KG1 (cell line): ENCODE results near the gene SUMO4.
"Not testable (repeated sequence)": the region's sequence is repeated elsewhere in the genome, so short reads cannot be mapped to it uniquely, and the experiment has no call there.

Source experiments
- DNase-seq: peaks from one replicate; lab custom pipeline; 2025; lab: John Stamatoyannopoulos, UW

Gene SUMO4

DNA sequence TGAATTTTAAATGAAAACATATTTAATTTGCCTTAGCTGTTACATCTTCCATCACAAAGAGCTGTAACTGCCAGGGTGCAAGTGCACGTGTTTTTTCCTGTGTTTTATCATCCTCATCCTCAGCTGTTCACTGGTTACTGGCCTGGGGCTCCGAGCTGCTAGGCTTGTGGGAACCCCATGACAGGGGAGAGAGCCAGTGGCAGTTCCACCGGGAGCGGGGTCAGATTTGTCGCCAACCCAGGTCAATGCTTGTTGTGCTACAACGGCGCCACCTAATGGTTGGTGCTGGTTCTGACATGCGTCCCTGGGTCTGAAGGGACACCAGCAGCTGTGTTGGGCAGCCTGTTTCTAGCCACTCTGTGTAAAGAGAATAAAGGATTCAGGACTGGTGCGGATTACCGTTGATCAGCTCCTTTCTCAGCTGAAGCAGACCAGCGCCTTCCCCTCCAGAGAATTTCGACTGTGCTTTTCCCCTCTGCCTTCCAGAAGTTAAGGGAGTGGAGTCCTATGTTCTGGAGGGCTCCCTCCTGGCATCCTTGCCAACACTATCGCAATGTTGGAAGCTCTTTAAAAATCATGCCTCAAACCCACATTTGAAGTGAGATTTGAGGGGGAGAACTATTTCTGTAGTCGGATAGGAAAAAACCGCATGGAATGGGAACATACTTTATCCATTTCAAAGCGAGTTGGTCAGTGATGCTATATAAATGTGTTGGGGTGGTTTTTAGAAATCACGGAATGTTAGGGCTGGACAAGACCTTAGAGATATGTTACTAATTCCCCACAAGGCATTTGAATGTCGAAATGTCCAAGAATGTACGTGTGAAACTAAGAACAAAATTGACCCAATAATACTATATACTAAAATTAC, 32.1 kb downstream of the SUMO4 start:
- DNase-seq: peak; percentile 72

DNA sequence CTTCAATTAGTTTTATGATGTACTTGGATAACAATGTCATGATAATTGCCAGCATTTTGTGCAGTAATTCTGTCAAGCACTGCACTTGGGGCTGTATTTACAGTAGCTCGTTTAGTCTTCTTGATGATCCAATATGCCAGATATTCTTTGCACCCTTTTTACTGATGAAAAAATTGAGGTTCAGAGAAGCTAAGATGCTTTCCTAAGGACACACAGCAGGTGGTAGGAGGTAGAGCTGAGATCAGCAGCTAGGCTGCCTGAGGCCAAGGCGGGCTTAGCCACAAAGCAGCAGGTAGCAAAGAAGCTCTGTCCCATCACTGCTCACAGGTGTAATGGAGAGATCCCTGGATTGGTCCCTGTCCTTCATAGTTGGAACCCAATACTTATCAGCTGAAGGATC, 33.3 kb downstream of the SUMO4 start:
- no peak for DNase-seq

DNA sequence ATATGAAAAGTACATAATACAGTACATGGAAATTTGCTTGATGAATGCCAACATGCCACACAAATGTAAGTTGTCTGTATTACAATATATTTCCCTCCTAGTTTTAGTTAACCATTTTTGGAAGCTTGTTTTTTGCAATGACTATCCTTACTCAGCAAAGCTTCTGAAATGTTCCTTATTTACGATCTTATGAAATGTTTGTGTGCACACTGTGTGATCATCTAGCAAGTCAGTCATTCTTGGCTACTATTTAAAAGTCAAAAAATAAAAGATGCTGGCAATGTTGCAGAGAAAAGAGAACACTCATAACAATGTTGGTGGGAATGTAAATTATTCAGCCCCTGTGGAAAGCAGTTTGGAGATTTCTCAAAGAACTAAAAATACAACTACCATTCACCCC, 33.8 kb downstream of the SUMO4 start:
- DNase-seq: no peak

DNA sequence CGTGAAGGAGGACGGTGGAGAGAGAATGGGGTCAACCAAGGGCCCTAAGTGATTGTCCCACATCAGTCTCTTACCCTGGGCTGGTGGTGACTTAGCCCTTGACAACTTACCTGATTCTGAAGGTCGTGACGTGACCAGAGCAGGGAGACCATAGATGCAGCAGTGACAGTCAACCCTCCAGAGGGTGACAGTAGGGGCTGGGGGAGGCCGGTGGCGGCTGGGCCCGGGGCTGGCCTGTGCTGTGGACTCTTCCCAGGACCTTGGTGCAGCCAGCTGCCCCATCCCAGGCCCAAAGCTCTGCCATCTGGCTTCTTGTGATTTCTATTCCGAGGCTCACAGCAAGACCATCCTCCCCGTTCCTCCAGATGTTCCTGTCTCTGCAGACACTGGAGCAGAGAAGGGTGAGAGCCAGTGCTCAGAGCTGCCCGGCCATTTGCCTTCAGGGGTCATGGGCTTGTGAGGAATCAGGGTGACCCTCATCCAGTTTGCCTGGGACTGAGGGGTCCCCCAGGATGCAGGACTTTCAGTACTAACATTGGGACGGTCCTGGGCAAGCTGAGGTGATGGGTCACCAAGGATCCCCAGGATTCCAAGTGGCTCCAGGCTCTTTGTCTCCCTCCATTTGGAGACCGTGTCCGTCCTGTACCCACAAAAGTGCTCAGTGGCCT, 36.0 kb downstream of the SUMO4 start:
- no peak for DNase-seq

DNA sequence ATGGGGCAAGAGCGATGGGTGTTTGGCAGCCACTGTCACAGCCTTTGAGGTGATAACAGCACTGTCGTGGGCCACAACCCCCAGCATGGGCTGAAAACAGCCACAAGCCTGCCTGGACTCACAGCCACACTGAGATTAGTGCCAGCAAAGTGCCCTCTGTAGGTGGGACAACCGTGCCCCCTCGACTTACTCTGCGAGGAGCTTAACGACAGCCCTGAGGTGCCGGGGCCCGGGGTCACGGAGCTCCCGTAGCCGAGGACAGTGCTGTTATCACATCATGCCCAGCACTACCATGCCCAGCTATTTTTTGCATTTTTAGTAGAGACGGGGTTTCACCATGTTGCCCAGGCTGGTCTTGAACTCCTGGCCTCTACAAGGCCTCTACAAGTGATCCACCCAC, 36.6 kb downstream of the SUMO4 start:
- no peak for DNase-seq

DNA sequence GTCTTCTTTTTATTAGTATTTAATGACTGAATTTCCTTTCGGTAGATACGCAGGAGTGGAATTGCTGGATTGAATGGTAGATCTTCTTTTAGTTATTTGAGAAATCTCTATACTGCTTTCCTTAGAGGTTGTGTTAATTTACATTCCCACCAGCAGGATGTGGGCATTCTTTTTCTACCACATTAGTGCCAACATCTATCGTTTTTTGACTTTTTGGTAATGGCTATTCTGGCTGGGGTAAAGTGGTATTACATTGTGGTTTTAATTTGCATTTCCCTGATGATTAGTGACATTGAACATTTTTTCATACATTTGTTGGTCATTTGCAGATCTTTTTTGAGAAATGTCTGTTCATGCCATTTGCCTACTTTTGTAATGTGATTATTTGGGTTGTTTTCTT, 37.1 kb downstream of the SUMO4 start:
- DNase-seq: no peak

DNA sequence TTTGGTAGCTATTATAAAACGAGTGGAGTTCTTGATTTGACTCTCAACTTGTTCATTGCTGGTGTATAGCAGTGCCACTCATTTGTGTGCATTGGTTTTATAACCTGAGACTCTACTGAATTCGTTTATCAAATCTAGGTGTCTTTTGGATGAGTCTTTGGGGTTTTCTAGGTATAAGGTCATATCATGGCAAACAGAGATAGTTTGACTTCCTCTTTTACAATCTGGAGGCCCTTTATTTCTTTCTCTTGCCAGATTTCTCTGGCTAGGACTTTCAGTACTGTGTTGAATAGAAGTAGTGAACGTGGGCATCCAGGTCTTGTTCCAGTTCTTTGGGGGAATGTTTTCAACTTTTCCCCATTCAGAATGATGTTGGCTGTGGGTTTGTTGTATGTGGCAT, 38.8 kb downstream of the SUMO4 start:
- no peak for DNase-seq

DNA sequence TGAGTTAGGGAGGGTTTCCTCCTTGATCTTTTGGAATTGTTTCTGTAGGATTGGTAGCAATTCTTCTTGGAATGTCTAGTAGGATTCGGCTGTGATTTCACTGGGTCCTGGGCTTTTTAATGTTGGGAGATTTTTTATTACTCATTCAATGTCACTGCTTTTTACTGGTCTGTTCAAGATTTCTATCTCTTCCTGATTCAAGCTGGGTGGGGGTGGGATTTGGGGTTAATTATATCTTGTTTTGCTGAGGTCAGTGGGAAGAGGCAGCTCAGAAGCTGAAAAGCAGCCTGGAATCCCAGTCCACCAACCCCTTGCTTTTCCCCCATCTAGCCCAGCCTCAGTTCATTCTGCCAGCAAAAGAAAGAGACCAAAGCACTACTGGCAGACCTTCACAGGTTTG, 39.6 kb downstream of the SUMO4 start:
- DNase-seq: no peak

DNA sequence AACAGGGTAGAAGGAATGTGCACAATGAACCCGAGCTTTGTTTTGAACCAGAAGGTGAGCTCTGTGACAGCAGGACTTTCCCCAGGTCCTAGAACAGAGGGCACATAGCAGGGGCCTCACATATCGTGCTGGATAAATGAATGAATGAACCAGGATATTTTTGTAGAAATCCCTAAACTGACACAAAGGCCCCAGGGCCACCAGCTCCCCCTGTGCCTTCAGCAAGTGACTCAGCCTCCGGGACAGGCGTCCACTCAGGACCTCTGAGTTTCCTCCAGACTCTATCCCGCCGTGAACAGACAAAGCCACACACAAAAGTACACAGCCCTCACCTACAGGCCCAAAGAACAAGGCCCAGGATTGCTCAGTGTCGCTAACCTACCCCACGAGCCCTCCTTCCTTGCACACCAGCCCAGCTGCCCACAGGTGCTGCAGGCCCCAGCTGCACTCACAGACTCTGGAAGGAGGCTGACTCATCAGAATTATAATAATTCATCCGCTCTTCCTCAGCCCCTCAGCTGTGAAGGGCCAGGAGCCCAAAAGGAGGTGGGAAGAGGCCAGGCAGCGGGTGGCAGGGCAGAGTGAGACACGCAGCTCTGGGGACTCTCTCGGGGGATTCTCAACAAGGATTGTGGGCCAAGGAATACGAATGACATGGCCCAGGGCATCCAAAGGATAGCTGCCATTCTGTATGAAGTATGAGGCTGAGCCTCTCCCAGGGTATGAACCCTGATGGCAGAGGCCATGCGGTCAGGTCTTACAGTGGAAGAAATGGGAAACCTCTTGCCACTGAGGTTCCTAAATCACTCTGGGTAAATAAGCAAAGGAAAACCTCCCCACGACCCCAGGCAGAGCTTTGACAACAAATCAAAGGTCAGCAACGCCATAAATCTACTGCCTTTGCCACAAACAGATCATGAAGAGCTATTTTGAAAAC, 40.9 kb downstream of the SUMO4 start:
- no peak for DNase-seq

DNA sequence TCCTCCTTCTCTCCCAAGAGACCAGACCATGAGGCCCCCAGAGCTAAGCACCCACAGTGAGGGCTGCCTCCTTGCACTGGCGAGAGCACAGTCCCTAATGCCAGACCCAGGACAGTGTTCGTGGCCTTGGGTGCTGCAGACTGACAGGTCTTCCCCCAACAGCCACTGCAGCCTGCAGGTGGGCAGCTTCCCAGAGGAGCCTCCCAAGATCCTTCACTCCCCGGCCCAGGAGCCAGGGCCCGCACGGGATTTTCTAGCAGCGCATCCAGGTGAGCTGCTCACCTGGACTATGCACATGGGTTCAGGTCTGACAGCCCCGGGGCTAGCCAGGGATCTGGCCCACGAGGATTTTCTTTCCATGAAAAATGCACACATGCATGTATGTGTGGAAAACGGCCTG, 41.7 kb downstream of the SUMO4 start:
- no peak for DNase-seq

DNA sequence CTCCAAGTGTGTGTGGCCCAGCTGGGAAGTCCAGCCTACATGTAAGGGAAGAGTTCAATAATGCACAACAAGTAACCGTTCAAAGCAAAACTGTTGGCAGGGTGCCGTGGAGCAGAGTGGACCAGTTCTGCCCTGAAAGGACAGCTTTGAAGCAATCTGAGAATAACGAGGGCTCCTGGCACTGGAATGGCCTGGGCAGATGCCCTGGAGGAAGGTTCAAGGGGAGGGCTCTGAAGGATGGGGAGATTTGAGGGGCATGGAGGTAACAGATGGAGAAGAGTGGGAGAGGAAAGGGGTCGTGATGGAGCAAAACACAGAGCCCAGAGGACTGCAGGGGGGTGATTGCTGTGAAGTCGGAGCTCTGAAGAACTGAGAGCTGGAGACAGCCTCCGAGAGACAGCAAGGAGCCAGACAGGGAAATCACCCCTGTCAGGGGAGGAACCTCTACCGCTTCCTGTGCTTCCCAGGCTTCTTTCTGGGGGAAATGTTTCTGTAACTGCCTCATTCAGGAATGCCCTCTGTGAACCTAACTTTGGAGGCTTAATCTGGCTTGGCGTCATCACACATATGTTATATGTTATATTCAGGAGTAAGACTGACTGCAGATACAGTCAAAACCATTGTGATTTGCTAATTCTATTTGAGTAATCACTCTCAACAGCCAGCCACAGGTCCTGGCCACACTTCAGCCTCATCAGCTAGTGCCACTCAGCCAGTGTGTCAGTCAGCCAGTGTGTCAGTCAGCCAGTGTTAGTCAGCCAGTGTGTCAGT, 43.5 kb downstream of the SUMO4 start:
- DNase-seq: no peak

DNA sequence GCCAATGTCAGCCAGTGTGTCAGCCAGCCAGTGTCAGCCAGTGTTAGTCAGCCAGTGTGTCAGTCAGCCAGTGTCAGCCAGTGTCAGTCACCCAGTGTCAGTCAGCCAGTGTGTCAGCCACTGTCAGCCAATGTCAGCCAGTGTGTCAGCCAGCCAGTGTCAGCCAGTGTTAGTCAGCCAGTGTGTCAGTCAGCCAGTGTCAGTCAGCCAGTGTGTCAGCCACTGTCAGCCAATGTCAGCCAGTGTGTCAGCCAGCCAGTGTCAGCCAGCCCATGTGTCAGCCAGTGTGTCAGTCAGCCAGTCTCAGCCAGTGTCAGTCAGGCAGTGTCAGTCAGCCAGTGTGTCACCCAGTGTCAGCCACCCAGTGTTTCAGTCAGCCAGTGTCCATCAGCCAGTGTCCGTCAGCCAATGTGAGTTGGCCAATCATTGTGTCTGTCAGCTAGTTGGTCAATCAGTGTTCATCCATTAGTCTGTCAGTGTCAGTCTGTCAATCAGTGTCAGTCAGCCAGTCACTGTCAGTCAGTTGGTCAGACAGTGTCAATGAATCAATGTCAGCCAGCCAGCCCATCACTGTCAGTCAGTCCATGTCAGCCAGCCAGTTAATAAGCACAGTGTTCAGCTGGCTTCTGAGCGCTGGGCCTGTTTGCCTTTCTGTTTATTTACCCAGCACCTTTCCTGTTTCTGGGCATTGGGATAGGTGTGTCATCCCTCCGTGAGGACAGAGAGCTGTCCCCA, 44.5 kb downstream of the SUMO4 start:
- DNase-seq: not testable (repeated sequence)

DNA sequence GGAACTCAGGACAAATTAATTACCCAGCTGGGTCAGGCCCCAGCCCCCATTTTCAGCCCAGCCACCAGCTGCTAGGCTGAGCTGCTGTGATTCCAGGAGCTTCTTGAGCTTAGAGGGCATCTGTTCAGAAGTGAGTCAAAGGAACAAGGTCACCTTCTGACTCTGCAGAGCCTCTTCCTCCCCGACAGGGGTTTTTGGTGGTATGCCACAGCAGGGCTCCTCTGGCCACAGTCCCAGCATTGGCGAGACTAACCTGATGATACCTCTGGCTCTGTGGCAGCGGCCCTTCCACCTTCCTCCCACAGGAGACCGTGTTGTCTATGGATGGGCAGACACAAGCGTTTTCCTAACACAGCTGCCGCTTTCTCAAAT, 45.0 kb downstream of the SUMO4 start:
- no peak for DNase-seq

DNA sequence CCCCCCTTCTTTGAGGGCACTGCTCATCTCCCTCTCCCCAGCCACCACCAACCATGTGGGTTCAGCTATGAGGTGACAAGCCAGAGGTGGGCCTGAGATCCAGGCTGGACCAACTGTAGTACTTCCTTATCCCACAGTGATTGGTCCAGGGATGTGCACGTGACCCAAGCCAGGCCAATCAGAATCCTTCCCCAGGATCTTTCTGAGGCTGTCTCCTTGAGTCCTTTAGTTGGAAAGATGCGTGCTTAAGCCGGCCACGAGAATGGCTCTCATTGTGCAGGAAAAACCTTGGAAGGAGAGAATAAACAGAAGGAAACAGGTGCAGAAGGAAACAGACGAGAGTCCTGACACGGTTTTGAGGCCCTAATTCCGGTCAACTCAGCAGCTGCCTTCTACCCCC, 45.5 kb downstream of the SUMO4 start:
- DNase-seq: no peak

DNA sequence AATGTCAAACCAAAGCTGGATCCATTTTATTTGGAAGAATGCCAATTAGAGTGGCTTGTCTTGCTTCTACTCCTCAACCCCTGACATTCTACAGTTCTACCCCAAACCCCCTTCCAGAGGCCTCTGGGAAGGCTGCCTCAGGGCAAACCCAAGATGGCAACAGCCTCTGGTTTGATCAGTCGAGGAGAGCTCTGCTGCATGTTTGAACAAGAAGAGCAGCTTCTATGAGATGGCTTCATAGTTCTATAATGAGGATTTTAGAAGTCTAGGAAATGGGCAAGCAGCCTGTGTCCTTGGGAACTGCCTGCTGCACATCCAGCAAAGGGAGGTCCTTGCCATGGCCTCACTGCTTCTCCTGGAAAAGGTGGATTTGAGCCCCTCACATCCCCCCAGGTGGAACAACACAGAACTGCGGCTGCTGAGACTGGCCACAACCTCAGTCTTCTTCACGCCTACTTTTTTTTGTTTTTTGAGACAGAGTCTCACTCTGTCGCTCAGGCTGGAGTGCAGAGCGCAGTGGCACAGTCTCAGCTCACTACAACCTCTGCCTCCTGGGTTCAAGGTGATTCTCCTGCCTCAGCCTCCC, 46.8 kb downstream of the SUMO4 start:
- no peak for DNase-seq

DNA sequence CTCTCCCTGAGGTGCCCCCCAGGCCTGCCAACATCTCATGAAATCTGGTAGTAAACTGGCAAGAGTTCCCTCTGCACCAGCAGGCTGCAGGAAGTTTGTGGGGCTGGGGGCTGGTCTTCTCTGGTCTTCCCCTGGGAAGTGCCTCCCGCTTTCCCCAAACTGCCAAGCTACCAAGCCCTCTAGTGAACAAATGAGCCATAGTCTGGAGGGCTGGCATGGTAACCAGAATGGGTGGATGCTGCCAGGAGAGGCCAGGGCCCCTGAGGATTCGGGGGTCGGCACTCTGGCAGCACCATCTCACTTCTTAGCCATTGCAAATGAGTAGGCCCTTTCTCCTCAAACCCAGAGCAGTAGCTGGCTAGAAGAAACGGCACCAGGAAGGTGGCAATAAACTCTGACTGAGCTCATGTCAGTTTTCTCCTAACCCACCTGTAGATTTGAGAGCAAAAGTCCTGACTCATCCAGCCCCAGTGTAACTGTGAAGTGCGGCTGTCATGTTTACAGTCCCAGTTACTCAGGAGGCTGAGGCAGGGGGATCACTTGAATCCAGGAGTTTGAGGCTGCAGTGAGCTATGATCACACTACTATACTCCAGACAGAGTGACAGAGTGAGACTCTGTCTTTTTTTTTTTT, 48.9 kb downstream of the SUMO4 start:
- no peak for DNase-seq

DNA sequence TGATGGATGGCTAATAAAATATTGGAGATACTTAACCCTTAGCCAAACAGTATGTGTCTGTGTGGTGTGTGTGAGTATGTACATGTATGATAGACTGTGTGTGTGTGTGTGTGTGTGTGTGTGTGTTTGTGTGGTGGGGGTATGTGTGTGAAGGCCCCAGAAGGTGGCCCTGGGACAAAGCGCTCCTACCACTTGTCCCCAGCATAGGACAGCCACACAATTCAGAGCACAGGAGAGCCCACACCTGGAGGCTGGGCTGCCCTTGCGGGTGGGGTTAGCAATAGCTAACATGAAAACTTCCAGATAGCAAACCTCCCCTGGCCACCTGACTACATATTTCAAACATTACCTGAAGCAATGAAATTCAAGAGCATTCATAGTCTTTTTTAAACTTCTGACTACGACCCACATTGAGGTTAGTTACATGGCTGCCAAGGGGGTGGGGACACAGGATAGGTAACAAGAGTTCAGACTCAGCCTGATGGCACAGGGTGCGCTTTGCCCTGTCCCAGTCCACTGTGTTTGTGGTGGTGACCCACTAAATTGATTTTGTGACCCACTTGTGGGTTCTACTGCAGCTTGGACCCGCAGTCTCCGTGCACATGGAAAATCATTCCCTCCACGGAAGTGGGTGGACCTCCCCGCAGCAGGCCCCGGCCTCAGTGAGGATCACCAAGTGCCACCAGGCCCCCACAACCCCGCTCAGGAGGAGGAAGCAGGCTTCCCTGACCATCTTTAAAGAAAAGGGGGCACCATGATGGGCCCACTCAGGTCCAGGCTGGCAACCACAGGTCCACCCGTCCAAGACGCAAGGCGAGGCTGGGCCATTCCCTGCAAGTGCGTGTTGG, 50.0 kb downstream of the SUMO4 start:
- no peak for DNase-seq
